ENCODE results near the gene GPC2.

GPC2 gene

DNA sequence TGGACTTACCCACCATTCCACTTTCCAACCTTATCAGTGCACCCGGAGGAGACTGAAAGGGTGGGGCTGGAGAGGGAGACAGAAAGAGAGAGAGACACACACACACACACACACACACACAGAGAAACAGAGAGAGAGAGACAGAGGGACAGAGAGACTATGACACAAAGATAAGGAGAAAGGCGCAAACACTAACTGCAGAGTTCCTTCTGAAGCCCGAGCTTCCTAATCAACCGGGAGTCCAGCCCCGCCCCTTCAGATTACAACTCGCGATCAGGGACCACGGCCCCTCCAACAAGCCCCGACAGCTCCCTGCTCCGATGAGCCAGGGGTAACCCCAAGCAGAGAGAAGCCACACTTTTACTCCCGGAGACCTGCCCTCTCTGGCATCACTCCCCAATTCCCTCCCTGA lies 9.3 kb downstream of the GPC2 start:
- no peak for FAIRE-seq

DNA sequence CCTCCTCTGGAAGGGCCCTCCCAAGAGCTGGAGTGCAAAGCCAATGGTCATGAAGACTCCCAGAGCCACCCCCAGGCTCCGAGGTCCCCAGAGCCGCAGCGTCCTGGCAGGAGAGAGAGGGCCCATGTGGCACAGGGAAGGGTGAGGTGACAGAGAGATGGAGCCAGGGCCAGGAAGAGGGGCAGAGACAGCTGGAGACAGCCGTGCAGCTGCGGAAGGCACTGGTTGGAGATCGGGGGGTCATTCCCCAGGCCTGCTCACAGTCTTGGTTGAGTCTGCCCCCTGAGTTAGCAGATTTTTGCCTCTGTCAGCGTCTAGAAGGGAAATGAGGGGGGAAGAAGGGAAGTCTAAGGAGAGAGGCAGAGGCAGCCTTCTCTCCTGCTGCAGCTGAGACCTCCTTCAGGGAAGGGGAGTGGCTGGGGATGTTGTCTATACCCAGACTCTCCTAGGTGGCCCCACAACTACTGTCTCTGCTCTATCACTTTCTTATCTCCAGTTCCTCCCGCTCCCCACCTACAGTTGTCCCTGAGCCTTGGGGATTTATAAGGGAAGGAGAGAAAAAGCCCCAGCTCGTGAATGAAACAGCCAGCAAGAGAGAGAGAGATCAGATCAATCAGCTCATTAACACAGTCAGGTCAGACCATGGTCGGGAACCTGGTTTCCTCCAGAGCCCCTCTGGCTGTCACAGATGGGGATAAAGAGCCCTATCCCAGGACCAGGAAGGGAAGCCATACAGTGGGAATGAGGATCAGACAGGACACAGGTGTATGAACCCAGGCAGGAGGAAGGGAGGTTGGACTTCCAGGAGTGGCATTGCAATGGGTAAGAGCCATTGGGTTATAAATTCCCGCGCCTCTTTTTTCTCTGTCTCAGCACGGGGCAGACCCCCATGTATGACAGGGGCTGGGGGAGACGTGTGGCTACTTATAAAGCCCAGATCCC lies 9.9 kb downstream of the GPC2 start:
- FAIRE-seq, result no peak

DNA sequence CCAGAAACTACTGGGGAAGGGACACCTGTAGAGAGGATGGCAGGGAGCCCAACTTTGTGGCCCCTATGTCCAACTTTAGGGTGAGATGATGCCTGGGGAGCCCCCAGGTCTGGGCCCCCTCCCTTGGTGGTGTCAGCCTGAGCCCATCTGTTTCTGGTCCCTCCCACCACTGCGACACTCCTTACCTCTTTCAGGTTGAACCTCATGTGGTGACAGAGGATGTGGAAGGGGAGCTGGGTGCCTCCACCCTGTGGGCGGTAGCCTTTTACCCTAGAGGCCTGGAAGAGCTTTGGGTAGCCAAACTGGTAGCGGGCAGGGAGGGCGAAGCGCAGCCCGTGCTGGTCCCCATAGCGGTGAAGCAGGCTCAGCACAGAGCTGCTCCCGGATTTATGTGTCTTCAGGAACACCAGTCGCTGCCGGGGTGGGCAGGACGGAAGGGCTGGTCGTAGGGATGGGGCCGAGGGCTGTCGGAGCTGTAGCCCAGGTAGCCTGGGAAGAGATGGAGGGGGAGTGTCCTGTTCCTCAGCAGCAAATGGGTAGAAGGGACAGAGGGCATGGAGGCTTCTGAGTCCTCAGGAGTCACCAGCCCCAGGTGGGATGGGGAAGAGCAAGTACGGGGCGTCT lies 10.8 kb downstream of the GPC2 start:
- FAIRE-seq, result no peak

DNA sequence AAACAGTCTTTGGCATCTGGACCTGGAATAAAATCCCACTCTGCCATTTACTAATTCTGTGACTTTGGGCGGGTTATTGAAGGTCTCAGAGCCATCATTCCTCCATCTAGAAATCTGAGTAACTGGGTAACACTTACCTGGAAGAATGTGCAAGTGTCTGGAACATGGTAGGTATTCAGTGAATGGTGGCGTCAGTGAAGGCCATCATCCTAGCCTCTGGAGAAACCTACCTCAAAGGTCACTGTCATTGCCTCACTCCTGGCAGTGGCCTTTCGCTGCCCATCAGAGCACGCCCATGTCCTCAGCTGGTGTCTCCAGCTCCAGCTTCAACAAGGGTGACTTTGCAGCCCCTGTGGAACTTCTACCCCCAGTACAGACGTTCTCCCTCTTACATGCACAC lies 13.3 kb downstream of the GPC2 start:
- no peak for FAIRE-seq

DNA sequence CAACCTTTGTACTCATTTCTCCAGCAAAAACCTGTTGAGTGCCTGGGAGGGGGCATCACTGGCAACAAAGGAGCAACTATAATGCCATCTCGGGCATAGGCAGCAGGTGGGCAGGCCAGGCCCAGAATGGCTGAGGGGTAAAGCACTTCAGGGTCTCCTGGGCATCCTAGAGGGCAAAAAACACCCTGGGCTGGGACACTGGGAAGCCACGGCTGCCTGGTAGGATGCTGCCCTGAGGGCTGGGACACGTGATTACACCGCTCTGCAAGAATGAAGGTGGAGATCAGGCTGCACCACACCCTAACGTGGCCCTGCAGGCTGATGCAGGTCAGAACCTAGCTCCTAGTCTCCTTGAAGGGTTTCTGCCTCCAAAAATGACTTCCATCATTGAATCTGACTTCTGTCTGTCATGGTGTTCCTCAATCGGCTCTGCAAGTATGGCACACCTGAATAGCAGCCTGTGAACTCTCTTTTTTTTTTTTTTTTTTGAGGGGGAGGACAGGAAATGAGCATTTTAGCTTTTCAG lies 14.1 kb downstream of the GPC2 start:
- no peak for FAIRE-seq

DNA sequence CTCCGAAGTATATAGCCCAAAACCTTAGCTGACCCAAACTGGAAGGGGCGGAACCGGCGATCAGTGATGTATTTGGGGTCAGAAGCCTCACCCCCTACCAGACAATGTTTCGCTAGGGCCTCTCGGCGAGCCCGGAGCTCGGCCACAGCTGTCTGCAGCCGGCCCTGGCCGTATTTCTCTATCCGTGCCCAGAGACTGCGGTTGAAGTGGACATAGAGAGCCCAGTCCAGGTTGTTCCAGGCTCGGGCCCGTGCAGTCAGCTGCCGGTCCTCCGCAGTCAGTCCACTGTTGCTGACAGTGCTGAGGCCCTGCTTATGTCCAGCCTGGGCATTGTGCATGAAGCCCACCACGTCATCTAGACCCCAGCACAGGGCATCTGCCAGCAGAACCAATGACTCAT lies 17.1 kb downstream of the GPC2 start:
- no peak for FAIRE-seq

DNA sequence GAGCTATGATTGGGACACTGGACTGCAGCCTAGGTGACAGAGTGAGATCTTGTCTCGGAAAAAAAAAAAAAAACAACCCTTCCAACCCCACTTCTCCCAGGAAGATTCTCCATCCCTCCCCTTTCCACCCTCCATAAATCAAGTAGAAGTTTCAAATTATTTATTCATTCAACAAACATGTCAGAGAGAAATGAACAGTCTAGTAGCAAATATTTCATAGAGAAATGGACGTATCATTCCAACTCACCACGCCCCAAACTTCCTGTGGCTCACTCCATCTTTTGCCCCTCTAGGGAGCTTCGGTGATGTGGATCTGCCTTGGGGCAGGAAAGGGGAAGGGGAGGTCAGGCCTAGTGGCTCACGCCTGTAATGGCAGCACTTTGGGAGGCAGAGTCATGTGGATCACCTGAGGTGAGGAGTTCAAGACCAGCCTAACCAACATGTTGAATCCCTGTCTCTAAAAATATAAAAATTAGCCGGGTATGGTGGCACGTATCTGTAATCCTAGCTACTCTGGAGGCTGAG lies 18.0 kb downstream of the GPC2 start:
- FAIRE-seq, result no peak

DNA sequence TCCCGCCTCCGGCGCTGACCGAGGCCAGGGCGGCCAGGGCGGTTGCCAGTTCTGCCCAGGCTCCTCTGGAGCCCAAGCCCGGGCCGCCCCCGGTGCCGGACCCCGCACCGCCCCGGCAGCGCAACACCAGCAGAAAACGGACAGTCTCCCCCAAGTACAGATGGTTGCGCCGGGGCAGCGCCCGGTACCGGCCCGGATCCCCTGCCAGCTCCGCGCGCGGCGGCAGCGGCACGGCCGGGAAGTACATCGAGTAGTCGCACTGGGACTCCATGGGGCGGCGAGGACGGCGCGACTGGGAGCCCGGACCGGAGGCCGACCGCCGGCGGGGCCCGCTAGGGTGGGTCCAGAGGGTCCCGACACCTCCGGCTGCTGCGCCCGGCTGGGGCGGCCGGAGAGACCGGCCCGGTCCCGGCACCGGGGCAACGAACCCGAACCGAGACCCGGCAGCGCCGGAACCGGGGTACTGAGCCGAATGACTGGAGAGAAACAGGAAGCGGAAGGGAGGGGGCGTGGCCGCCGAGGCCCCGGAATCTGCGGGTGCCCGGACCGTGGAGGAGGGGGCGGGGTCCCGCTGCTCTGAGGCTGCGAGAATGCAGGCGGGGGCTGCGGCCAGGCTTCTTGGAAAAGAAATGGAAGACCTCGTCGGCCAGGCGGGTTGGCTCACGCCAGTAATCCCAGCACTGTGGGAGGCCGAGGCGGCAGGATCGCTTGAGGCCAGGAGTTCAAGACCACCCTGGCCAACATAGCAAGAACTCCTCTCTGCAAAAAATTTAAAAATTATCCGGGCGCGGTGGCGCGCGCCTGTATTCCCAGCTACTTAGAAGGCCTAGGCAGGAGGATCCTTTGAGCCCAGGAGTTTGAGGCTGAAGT lies 18.7 kb downstream of the GPC2 start, which contains the start of gene TRAPPC14:
Gene TRAPPC14 (minus strand): TSS at position 495 of the 870 bp plus-strand sequence. CDS start 224 bp downstream, at position 271.
- no peak for FAIRE-seq

DNA sequence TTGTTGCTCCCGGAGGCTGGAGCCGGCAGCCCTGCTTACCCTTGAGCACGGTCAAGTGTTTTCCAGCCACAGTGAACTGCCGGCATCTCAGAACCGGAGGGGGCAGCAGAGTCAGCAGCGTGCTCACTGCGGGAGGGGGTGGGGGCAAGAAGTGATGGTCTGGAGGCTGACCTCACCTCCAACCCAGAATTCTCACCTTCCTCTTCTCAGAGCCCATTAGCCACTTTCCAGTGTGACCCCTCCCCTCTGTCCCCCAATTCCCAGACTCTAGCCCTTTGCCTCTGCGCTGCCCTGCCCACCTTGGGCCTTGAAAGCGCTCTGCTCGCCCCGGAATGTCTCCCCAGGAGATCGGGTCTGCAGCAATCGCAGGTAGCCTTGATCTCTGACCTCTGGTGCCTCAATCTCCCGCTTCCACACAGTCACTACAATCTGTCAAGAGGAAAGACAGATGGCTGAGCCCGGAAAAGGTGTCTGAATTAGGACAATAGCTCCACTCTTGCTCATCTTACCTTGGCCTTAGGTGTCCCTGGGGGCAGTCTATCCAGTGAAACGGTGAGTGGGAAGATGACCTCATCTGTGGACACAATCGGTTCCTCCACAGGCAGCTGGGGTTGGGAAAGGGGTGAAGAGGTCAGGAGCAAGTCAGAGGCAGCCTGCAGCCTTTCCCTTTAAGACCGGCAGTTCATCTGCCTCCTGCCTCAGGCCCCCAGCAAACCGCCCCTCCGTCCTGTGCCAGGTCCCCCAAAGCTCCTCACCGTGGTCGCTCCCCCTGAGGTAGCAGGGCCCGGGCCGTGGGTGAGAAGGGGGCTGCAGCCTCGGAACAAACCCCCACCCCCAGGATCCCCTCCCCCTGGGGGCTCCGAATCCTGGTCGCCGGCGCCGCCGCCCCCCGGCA lies 19.6 kb downstream of the GPC2 start:
- FAIRE-seq, result no peak

DNA sequence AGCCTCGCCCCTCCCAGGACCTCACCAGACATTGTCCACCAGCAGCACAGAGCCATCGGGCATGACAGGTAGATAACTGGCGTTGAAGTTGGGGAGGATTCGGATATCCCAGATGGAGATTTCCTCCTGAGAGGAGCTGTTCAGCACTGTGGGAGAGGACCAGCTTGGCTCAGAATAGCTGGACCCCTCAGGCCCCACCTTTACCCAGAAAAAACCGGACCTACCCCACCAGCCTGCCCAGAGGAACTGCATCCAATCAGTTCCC lies 20.2 kb downstream of the GPC2 start:
- FAIRE-seq, result no peak

DNA sequence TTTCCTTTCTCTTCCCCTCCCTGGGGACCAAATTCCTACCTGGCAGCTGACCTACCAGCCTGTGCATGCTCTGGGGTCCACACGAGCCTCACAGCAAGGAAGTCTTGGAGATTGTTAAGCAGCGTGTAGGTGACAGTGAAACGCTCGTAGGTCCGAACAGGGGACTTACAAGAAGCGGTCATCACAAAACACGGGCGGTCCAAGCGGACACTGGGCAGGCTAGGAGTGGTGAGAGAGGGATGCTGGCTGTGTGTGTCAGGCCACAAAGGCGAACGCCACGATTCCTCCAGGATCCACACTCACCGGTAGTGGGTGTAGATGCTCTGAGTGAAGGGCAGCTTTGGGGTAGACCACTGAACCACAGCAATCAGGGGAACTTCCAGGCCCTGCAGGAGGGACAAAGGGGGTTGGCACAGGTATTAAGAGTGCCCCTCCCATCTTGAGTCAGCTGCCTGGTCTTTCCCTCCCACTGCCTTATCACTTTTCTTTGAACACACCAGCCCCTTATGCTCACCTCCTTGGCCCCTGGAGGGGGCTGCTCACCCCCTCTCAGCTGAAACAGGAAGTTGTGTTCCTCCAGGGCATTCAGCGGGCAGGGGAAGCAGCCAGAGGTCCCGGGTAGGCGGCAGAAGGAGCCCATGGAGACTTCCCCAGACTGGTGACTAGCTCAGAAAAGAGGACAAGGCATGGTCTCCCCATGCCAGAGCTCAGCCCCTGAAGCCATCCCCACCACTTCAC lies 20.7 kb downstream of the GPC2 start:
- no peak for FAIRE-seq

DNA sequence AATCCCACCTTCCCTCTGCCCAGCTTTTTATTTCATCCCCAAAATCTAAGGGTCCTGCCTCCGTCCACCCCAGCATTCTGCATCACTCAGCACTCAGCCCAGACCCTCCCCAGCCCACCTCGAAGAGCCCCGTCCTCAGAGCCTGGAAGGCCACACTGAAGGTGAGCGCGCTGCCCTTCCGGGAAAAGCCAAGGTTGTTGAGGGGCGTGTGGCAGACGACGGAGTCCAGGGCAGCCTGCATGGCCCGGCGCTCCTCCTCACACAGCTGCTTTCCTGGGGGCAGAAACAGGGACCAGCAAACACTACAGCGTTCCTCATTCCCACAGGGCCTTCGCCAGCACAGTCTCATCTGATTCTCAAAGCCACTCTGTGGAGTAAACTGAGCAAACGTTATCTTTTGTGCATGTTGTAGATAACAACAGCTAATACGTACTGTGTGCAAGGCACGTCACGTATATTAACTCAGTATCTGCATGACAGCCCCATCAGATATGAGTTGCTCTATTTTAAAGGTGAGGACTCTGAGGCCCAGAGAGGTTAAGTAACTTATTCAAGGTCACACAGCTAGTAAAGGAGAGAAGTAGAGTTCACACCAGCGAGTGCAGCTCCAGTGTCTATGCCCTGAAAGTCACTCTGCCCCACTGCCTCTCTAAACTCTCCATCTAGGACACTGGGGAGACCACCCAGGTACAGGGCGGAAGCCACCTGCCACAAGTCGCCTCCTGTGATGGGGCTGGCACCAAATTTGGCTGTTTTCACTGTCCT lies 21.4 kb downstream of the GPC2 start:
- FAIRE-seq, result no peak

DNA sequence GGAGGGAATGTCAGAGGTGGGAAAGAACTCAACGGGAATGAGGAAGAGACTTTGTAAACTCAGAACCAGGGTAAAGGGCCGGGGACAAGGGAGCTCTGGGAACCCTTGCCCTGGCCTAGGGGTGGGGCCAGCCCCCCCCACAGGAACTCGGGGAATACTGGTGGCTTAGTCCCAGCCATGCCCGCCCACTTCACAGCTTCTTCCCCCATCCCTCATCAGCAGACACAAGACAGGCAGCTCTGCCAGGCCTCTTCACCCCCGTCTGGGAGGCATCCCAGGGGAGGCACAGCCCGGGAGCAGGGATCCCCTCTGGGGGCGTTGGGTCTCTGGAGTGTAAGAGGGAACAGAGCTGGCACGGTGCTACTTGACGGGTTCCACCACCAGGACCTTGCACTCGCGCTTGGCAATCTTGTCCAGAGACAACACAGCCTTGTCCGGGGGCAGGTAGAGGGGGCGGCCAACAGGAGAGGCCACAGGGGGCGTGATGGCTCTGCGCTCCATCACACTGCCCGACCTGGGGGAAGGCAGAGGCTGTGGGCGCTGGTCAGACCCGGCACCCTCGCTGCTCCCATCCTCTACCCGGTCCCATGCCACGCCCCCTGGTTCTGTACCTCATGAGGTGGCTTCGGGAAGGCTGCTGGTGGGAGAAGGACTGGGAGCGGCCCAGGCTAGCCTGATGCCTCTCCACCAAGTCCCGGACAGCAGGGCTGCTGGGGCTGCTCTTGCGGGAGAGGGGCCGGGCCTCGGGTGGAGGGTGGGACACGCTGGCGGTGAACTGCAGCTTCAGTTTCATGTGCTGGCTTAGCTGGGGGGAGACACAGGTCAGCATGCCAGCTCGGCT lies 22.3 kb downstream of the GPC2 start:
- FAIRE-seq, result no peak

DNA sequence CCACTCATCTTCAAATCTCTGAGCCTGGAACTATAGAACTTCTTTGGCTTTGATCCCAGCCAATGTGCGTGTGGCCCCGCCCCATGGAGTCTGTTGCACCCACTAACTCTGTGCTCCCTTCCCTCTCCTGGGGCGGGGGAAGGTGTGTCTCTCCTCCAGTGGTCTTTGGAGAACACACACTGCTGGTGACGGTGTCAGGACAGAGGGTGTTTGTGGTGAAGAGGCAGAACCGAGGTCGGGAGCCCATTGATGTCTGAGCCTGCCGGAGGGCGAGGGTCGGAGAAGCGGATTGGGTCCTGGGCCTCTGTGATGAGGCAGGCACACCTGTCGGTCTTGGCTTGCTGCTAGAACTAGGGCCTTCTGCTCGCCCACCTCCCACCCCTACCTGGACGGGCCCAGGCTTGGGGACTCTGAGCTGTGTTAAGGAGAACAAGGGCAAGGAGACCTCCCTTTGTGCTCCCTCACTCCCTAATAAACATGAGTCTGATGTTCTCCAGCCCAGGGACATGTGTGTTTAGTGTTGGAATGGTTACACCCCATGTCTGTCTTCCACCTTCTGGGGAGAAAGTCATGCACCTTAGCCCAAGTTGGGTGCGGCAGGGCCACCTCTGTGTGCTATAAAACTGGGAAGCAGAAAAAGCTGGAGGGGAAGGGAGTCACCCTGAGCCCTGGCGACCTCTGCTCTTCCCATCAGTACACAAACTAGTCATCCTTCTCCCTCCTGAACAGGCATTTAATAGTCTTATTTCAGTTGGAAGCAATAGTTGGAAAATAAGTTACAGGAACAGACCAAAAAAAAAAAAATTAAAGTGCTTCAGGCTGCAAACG lies 23.3 kb downstream of the GPC2 start:
- no peak for FAIRE-seq

DNA sequence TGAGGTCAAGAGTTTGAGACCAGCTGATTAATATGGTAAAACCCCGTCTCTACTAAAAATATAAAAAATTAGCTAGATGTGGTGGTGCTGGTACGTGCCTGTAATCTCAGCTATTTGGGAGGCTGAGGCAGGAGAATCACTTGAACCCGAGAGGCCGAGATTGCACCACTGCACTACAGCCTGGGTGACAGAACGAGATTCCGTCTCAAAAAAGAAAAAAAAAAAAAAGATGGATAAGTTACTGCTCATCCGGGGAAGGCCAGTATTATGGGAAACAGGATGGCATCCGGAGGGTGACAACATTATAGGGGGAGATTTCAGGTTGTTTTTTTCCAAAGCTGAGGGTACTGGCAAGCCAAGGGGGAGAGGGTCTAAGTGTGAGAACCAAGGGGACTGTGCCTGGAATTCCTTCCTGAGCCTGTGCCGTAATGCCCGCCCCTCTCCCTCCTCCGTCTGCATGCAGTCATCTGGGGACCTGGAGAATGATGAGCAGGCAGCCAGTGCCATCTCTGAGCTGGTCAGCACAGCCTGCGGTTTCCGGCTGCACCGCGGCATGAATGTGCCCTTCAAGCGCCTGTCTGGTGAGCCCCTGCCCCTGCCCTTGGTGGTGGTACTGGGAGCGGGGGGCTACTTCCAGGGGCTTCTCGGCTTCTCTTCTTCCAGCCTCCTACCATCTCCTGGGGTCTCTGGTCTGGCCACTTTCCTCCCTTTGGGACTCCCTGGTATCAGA lies 24.1 kb downstream of the GPC2 start:
- no peak for FAIRE-seq

DNA sequence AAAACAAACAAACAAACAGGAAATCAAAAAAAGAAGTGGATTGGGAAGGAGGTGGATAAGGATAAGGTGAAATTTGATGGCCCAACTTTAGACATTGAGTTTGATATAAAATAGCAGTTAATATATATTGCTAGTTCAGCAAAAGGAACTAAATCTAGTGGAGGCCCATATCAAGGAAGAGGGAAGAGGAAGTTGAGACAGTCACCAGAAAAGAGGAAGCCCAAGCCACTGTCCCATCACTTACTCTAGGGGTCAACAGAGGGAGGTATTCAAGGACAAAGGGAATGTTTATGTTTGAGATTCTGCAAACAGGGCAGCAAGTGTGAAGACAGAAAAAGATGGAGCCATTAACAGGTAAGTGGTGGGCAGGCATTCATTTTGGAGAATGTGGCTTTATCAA lies 24.8 kb downstream of the GPC2 start:
- no peak for FAIRE-seq

DNA sequence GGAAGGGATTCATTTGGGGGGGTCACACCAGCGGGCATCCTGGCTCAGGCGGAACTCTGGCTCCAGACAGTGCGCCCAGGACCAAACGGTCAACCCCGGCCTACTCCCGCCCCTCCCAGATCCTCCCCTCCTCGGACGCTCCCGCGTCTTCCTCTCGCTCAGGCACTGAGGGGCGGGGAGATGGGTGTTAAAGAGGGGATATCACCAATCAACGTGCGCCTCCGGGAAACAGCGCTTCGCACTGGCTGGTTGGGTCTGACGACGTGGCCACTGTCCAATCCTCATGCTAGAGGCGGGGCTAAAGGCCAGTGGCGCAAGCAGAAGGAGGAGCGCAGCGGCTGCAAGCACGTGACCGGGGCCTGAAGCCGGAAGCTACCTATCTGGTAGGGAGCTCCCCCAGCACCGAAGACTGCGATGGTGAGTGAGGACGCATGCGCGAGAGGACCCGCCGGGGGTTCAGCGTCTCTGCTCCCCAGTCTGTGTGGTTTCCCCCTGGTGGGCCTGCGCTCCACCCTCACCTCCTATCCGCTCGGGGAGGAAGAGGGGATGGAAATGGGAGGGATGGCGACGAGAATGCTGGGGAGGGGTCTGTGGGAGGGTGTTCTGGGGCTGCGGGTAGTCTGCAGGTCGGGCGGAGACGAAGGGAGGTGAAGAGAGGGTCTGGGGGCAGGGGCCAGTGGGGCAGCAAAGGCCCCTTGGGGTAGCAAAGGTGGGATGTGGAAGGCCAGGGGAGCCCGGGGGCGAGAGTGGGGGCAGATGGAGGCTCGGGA lies 28.4 kb downstream of the GPC2 start, which contains the start of gene LAMTOR4:
Gene LAMTOR4 (plus strand): TSS at position 360 of the 770 bp plus-strand sequence. CDS start 55 bp downstream, at position 415.
- no peak for FAIRE-seq
